Kidney epithelial cell (primary cell): ENCODE data around the gene PRSS36. TPM values are rescaled to one million over a fixed set of nuclear protein-coding genes. Genes with fewer than 3 reads are reported as not detected.
A peak's percentile ranks its signal among the peaks of the same experiment; 100 is the strongest.
"Not testable (repeated sequence)": the region's sequence is repeated elsewhere in the genome, so short reads cannot be mapped to it uniquely, and the experiment has no call there.

Source experiments
- DNase-seq: peaks from one replicate; pipeline ENCODE4 v3.0.0-alpha.2; 2010; ENCODE audit warnings: low read depth
- H3K27me3 ChIP-seq: 2 replicates; pipeline ENCODE4 v1.6.0; 2011; ENCODE audit warnings: low read length; ENCODE audit not compliant: control insufficient read depth, insufficient read depth
- H3K36me3 ChIP-seq: 2 replicates; pipeline ENCODE4 v1.5.1; 2011; ENCODE audit warnings: low read length; ENCODE audit not compliant: control insufficient read depth, insufficient read depth
- H3K4me3 ChIP-seq: 2 replicates; pipeline ENCODE4 v1.5.1; 2011; ENCODE audit warnings: low read depth, mild to moderate bottlenecking, control low read depth, low read length
- total RNA-seq: library from RNA; depleted of rRNA; stranded (reverse); fragments of >200 nt; gene quantifications from 2 replicates; pipeline ENCODE4 v1.2.3, GENCODE V29; 2015
- TF ChIP-seq, protein P1 (sequence below): IDR thresholded peaks from 2 replicates; pipeline ENCODE4 v1.5.1; 2011; ENCODE audit warnings: mild to moderate bottlenecking, moderate library complexity, low read length, control low read depth, inconsistent platforms; ENCODE audit not compliant: insufficient read depth, poor library complexity, severe bottlenecking

Gene PRSS36
- total RNA-seq, 1 donor from 2014 or later: 1.5 TPM

DNA sequence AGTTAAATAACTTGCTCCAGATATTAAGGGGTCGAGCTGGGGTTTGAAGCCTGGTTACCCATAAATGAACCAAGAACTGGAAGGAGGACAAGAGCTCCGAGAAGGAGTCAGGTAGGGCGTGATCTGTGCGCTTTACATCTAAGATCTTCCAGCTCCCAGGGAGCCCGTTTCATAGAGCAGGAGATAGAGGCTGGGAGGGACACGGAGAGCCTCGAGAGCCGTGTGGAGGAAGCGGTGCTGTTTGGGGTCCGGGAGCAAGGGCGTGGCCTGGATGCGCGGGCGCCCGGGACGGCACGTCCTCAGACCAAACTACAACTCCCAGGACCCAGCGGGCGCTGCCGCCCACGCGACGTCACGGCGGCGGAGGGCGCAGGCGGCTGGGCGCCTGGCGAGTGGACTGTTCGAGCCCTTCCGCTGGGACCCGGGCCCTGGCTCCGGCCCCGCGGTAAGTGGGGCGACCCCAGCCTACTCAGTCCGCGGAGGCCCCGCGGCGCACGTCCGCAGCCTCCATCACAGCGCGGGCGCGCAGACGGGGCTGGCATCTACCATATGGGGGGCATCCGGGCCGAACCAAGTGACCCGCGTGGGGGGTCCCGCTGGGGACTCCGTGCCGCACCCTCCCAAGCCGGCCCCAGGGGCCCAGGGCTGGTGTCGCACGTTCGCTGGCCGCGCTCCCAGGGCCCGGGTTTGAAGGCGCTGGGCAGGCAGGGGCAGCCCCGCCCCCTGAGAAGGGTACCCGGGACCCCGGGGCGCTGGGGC, 41.7 kb downstream of the PRSS36 start, which contains the start of gene BCKDK:
Gene BCKDK, plus strand, starts transcription at position 352 of the 759 bp plus-strand sequence. CDS start 838 bp downstream, outside the sequence.
- no peak for DNase-seq
- TF ChIP-seq, protein P1, sequence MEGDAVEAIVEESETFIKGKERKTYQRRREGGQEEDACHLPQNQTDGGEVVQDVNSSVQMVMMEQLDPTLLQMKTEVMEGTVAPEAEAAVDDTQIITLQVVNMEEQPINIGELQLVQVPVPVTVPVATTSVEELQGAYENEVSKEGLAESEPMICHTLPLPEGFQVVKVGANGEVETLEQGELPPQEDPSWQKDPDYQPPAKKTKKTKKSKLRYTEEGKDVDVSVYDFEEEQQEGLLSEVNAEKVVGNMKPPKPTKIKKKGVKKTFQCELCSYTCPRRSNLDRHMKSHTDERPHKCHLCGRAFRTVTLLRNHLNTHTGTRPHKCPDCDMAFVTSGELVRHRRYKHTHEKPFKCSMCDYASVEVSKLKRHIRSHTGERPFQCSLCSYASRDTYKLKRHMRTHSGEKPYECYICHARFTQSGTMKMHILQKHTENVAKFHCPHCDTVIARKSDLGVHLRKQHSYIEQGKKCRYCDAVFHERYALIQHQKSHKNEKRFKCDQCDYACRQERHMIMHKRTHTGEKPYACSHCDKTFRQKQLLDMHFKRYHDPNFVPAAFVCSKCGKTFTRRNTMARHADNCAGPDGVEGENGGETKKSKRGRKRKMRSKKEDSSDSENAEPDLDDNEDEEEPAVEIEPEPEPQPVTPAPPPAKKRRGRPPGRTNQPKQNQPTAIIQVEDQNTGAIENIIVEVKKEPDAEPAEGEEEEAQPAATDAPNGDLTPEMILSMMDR: no peak
- Histone ChIP-seq H3K27me3 (no peaks in the 10 kb centered on the region), H3K36me3 (peaks cover 2% of the 10 kb centered on the region), H3K4me3 (peak within 1 kb of the TSS; percentile 98)

DNA sequence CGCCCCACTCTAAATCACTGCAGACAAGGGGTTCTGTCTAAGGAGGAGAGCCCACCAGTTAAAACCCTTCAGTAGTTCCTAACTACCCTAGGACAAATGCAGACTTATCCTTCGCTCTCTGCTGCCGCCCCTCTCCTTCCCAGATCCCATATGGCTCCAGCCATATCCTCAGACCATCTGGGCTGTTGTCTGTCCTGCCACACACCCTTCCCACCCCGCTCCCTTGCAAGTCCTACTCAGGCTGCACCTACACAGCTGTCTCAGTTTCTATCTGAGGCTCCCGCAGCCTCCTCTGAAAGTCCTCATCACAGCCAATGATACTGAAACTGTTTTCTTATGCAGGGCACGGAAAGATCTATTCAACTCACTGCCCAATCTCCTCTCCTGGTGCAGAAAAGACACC, 42.4 kb downstream of the PRSS36 start:
- Histone ChIP-seq H3K36me3 (peaks cover 2% of the 10 kb centered on the region), H3K27me3 (no peaks in the 10 kb centered on the region), H3K4me3 (no peak overlapping the region)
- TF ChIP-seq, protein P1: no peak
- DNase-seq: no peak

DNA sequence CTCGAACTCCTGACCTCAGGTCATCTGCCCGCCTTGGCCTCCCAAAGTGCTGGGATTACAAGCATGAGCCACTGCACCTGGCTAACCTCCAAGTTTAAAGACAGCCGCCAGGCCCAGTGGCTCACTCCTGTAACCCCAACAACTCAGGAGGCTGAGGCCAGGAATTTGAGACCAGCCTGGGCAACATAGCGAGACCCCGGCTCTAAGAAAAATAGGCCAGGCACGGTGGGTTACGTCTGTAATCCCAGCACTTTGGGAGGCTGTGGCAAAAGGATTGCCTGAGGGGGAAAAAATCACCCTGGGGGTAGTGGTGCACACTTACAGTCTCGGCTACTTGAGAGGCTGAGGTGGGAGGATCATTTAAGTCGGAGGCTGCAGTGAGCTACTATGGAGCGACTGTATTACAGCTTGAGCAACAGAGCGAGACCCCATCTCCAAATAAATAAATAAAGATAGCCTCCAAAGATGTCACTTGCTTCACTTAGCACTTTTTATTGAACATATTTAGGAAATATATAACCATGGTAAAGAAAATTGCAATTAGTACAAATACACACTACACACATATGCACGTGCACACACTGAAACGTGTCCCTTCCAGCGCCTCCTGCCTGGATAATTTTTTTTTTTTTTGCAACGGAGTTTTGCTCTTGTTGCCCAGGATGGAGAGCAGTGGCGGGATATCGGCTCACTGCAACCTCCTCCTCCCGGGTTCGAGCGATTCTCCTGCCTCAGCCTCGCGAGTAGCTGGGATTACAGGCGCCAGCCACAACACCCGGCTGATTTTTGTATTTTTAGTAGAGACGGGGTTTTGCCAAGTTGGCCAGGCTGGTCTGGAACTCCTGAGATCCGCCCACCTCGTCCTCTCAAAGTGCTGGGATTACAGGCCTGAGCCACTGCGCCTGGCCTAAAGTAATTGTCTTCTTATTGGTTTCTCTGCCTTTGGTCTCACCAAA, 43.1 kb downstream of the PRSS36 start:
- DNase-seq: no peak
- TF ChIP-seq, protein P1: no peak
- peaks cover 2% of the 10 kb centered on the region for H3K36me3 ChIP-seq
- H3K4me3 ChIP-seq: no peak overlapping the region
- H3K27me3 ChIP-seq: no peaks in the 10 kb centered on the region

DNA sequence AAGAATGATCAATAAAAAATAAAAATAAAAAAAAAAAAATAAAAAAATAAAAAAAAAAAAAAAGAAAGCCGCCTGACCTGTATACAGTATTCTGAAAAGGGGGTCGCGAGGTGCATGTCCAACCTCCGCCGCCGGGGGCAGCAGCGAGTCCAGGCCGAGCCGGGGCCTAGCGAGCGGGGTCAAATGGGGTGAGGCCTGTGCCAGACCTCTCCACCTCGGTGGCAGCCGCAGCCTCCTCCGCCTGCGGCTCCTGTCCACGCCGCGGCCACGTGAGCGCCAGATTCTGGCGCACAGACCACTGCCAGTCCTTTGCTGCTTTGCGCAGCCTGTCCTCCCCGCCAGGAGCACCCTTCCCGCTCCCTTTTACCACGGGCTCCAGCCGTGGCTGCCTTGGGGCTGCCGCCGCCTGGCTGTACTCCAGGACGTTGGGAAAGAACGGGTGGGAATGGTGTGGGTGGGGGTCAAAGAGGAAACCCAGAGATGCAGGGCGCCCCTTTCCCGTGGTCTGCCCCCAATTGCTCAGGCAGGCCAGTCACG, 44.1 kb downstream of the PRSS36 start:
- TF ChIP-seq, protein P1: peak; percentile 83
- no peak overlapping the region for H3K4me3 ChIP-seq
- no peaks in the 10 kb centered on the region for H3K36me3 ChIP-seq
- H3K27me3 ChIP-seq: no peaks in the 10 kb centered on the region
- no peak for DNase-seq

DNA sequence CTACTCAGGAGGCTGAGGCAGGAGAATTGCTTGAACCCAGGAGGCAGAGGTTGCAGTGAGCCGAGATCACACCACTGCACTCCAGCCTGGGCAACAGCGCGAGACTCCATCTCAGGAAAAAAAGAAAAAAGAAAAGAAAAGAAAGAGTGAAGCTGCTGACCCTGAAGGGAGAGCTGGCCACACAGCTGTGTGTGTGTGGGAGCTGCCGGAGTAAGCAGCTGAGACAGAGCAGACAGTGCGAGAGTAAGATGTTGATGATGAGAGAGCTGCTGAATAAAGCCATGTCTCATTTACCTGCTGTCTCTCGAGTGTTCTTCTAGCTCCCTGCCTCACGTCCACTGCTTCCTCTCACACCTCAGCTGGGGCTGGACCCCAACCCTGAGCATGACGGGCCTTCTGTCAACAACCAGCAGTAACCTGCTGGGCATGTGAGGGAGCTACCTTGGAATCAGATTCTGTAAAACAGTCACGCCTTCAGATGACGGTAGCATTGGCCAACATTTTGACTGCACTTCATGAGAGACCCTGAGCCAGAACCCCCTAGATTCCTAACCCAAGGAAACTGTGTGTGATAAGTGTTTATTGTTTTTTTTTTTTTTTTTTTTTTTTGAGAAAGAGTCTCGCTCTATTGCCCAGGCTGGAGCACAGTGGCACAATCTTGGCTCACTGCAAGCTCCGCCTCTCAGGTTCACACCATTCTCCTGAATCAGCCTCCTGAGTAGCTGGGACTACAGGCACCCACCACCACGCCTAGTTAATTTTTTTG, 48.8 kb downstream of the PRSS36 start:
- not testable (repeated sequence) for DNase-seq, H3K36me3 ChIP-seq, H3K27me3 ChIP-seq, H3K4me3 ChIP-seq
